ENCODE data around the gene MRI1.
A peak's percentile ranks its signal among the peaks of the same experiment; 100 is the strongest.

DNA sequence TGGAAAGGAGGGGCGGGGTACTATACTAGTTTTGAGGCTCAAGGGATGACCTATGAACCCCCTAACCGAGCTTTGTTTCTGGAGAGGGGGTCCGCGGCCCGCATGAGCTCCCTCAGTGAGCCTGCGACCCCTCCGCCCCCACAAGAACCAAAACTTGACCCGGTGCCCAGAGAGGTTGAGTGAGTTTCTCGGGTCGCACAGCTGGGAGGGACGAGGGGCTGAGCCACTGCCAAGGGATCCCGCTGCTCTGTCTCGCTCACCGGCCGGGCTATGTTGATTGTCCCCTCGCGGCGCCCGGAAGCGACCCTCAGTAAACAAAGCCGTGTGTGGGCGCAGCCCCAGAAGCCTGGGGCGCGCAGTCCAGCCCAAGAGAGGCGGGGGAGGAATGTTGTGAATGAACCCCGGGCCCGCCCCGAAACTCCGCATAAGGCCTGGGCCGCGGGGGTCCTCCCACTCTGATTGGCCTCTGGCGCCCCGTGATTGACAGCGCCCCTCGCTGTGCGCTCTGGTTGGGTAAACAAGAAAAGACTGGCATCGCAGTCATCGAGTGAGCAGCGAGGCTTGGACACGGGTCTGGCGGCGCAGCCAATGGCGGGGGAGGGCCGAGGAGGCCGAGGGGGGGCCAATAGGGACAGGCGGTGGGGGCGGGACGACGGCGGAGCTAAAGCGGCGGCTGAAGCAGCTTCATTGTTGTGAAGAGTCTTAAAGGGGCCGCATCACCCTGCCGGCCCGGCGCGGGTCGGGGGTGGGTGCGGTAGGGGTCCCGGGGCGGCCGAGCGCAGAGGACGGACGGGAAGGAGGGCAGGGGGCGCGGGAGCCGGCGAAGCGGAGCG, 30.7 kb downstream of the MRI1 start, which contains the start of gene ZSWIM4:
- TF ChIP-seq, protein P1, sequence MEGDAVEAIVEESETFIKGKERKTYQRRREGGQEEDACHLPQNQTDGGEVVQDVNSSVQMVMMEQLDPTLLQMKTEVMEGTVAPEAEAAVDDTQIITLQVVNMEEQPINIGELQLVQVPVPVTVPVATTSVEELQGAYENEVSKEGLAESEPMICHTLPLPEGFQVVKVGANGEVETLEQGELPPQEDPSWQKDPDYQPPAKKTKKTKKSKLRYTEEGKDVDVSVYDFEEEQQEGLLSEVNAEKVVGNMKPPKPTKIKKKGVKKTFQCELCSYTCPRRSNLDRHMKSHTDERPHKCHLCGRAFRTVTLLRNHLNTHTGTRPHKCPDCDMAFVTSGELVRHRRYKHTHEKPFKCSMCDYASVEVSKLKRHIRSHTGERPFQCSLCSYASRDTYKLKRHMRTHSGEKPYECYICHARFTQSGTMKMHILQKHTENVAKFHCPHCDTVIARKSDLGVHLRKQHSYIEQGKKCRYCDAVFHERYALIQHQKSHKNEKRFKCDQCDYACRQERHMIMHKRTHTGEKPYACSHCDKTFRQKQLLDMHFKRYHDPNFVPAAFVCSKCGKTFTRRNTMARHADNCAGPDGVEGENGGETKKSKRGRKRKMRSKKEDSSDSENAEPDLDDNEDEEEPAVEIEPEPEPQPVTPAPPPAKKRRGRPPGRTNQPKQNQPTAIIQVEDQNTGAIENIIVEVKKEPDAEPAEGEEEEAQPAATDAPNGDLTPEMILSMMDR (IDR thresholded peaks at IDR 0.05), result no peak
- TF ChIP-seq POLR2AphosphoS5 (IDR thresholded peaks at IDR 0.05) (peak; percentile 14 to 61), POLR2A (IDR thresholded peaks at IDR 0.05) (peak in 2 of 4 donors; percentile 54 to 79), EP300 (IDR thresholded peaks at IDR 0.05) (no peak)
